GM18867 (cell line): Measurements from ENCODE around the gene NSFL1C.
"Not testable (repeated sequence)": the region's sequence is repeated elsewhere in the genome, so short reads cannot be mapped to it uniquely, and the experiment has no call there.

Experiments used
- ATAC-seq: cut with Tn5 transposase; IDR thresholded peaks from one replicate; pipeline ENCODE4 v1.9.1; 2021; ENCODE audit warnings: mild to moderate bottlenecking, moderate library complexity; ENCODE audit not compliant: unreplicated experiment

Gene NSFL1C

DNA sequence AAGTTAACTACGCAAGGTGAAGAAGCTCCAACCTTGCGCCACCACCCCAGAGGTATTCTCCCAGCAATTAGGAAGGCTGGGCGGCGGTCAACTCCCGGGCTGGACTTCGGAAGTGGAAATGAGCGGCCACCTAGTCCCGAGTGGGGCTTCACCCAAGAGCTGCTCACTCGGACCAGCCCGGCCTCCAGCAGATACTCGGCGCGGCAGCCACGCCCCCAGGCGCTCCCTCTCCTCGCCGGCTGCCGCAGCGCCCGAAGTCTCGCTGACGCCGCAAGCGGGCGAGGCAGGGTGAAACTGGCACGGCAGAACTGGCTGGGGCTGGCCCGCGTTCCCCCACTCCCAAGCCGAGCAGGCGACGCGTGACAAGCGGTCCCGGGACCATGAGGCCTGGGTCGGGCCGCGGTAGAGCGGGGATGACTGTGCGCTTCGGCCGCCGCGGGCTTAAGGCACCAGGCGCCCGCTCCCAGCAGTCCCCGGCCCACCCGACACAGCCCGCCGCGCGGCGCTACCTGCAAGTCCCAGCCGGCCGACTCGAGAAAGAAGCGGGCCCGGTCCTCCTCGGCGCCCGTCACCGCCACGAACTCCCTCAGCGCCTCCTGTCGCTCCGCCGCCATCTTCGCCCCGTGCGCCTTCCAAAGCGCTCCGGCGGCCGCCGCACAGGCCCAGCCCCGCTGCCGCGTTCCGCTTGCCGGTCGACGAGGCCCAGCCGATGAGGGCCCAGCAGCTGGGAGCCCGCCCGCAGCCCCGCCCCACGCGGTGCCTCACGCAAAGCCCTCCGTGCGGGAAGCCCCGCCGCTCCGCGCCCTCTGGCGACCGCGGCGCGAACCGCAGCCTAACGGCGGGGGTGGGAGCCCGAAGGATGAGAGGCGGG is at the start of gene NSFL1C:
NSFL1C (minus strand) TSS at position 639 of the 871 bp plus-strand sequence; CDS start at position 614, 25 bp downstream.
- peak; percentile 88 for ATAC-seq

DNA sequence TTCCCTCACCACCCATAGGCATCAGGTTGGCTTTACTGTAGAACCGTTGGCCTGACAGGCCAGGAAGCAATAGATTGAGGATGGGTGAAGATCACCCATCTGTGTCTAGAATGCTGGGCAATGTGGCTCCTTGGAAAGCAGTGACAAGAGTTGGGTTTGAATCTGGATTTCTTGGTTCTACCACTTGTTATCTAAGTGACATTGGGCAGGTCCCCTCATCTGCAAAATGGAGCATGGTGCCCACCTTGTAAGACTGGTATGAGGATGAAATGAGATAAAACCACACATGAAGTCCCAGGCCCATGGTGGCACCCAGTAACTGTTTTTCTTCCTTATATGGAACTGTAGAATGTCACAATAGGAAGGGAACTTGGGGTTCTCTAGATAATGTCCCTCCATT is 47.2 kb upstream of the NSFL1C start:
- ATAC-seq, result no peak

DNA sequence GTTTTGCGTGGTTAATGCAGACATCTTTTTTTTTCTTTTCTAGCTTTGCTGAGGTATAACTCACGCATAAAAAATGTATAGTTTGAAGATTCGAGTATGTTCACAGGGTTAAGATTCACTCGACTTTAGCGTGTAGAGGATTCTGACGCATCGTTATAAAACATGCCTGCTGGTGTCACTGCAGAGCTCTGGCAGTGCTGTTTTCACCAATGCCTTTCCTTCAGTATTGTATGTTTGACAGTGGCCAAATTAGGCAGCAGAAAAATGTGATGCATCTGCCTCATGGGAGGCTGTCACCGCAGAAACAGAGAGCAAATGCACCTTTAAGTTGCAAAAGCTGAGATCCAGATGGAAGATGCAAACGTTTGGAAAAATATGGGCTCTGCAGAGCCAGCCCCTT is 42.6 kb upstream of the NSFL1C start:
- no peak for ATAC-seq

- ATAC-seq, result no peak
Observed at GRCh38 chr20:1508574-1508973, 41.9 kb upstream of the NSFL1C start.

GRCh38 chr20:1507276-1507675 is 40.6 kb upstream of the NSFL1C start:
- no peak for ATAC-seq

DNA sequence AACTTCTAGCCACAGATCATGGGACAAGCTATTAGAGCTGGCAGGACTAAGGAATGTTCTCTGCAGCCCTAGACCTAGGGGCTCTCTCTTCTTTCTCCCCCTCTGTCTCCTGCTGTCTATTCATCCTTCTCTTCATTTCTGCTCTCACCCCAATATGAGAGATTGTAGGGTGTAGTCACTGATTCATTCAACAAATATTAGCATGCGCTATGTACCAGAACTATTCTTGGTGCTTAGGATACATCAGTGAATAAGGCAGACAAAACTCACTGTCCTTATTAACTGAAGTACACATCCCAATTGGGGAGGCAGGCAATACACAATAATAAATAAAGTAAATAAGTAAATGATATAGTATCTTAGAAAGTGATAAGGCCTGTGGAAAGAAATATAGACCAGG is 39.2 kb upstream of the NSFL1C start:
- ATAC-seq, result no peak

DNA sequence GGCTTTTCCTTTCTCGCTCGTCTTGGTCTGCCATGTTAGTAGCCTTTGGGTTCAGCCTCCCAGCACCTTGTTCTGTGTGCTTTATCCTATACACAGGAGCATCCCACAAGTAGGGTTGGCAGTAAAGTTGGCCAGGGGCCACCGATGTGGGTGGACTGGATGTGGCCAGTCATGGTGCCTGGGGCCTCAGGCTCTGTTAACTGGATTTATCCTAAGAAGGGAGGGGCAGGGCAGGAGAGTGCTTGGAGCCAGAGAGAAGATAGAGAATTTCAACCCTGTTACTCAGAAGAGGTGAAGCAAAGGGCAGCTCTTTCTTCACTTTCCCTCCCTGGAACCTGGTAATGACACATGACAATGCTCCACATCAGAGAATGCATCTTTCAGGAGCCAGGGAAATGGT is 38.7 kb upstream of the NSFL1C start:
- no peak for ATAC-seq

DNA sequence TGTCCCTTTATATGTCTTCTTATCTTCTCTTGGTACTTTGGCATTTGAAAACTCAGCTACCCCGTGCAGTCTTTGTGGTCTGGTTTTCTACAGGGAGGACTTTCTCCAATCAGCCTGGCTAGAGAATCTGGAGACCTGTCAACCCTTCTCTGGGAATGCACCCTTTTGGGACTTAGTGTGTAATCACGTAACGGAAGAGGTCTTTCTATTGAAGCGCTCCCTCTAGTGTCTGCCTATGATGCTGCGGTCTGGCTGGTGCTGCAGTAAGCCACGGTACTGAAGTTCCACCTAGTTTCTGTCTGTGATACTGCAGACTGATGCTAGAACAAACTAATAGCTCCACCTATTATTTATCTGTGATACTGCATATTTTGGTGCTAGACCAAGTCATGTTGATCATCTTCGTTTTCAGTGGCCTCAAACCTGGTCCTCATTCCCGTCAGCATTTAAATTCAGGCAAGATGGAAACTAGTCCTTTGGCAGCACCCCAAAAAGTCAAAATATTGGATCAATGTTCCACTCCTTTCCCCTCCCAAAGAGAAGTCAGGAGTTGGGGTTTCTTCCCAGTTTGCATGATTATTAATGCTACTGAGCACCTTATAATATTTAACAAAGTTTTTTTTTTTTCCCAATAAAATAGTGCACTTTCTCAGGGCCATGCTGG is 37.0 kb upstream of the NSFL1C start:
- ATAC-seq, result peak; percentile 97

- no peak for ATAC-seq
Observed at GRCh38 chr20:1500496-1500895, 33.8 kb upstream of the NSFL1C start.

GRCh38 chr20:1499528-1500420 is 33.1 kb upstream of the NSFL1C start:
- no peak for ATAC-seq

GRCh38 chr20:1497371-1497770 is 30.7 kb upstream of the NSFL1C start:
- not testable (repeated sequence) for ATAC-seq

GRCh38 chr20:1496930-1497329 is 30.3 kb upstream of the NSFL1C start:
- no peak for ATAC-seq

GRCh38 chr20:1494436-1494835 is 27.8 kb upstream of the NSFL1C start:
- ATAC-seq, result no peak

DNA sequence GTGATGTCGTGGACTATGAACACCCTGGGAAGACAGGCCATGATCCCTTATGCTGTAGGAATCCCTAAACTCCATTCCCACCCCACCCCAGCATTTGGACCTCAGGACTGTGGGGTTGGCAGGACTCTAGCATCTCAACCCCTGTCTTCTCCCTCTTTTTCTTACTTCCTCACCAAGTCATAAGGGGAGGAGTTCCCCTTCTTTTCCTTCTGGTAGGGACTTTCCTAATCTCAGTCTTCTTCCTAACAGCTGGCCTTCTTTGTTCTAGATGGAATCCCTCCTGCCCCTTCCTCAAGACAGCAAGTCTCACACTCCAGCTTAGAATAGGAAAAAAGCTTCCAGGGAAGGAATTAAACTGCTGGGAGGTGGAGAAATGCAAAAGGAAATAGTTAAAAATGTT is 26.9 kb upstream of the NSFL1C start:
- no peak for ATAC-seq

DNA sequence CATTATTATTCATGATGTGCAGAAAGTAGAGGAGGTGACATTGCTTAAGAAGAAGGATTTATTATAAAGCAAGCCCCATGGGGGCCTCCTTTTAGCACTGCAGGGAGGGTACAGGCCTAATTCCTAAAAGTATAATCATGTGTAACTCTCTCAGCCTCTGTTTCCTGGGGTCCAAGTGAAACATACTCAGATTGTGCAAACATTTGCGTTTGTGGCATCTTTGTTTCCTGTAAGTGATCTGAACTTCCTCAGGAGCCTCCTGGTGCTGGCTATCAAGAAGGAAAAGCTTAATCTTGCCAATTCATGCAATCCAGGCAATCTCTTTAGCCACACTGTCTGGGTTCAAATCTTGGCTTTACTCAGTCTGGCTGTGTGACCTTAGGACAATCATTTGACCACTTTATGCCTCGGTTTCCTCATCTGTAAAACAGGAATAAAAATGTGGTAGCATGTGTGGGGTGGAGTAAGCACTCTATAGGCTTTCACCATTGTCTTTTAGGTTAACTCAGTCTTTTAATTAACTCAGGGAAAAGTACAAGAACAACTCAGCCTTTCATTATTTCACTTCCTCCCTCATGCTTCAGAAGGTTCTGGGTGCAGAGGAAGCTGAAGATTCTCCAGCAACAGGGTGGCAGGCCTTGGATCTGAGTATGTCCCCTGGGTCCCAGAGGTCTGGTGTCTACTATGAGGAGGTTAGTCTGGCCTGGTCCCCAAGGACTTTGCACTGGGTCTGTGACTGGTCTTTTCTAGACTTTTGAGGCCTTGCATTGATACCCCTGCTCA is 25.4 kb upstream of the NSFL1C start:
- no peak for ATAC-seq

GRCh38 chr20:1491281-1491840 is 24.7 kb upstream of the NSFL1C start, which contains the start of gene SIRPB2:
Gene SIRPB2, minus strand, starts transcription at chr20:1491420. Its CDS starts 61 bp downstream, at chr20:1491359.
- no peak for ATAC-seq

- ATAC-seq, result no peak
Observed at GRCh38 chr20:1490643-1491195, 24.1 kb upstream of the NSFL1C start.

- ATAC-seq, result no peak
Observed at GRCh38 chr20:1489764-1490436, 23.3 kb upstream of the NSFL1C start.

DNA sequence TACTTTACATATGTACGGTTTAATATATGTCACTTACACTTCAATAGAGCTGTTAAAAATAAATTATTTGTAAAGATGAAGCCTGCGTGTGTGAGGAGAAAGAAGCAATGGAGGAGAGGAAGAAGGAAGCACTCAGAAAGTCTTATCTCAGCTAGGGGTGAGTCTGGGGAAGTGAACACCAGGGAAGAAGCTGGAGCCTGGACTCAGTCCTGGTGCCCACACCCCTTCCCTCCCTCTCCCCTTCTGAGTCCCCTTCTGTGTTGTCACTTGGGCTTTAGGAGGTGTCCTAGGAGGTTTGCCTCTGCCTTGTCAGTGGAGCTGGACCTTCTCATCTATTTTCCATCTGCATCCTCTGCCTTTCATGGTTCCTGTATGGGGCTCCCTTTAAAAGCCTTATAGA is 22.7 kb upstream of the NSFL1C start:
- no peak for ATAC-seq
